Measurements from ENCODE around the gene UAP1. TPM values are rescaled to one million over a fixed set of nuclear protein-coding genes. Genes with fewer than 3 reads are reported as not detected.

The UAP1 gene
- total RNA-seq, 1 experiment from 2014 or later, result 479 TPM

GRCh38 chr1:162617513-162617912 is 56.0 kb downstream of the UAP1 start:
- ChIA-PET POLR2A (interaction anchor here (0.7 to 1.5 kb wide), 2 partner anchors 54 to 409 kb away, joined by 4 to 5 read pairs; no protein-coding TSS in a partner anchor), CTCF (interaction anchor here (0.6 to 4.9 kb wide), 9 partner anchors 9 to 183 kb away, joined by 3 to 54 read pairs (median 4); no protein-coding TSS in a partner anchor)
- peaks cover 2% of the 10 kb centered on the region for H3K4me1 Mint-ChIP-seq (ENCODE audit: insufficient read depth, unreplicated experiment)
- no peak for TF ChIP-seq CTCF (IDR thresholded peaks at IDR 0.05; ENCODE audit: unreplicated experiment)
- DNase-seq (ENCODE audit: unreplicated experiment), result no peak
- H3K27me3 Mint-ChIP-seq (ENCODE audit: insufficient read depth, unreplicated experiment), result no peaks in the 10 kb centered on the region
- H3K9me3 Mint-ChIP-seq (ENCODE audit: unreplicated experiment), result no peaks in the 10 kb centered on the region
- no TSS peak for BruUV-seq (replicated peaks)
- no peak overlapping the region for H3K27ac Mint-ChIP-seq (ENCODE audit: low read depth, unreplicated experiment)
- intact Hi-C loops (cut with micrococcal nuclease), result no loop called here
- peaks cover 12% of the 10 kb centered on the region for H3K36me3 Mint-ChIP-seq (ENCODE audit: insufficient read depth, unreplicated experiment)
- H3K4me3 Mint-ChIP-seq (ENCODE audit: unreplicated experiment), result no peak overlapping the region

- intact Hi-C loops (cut with micrococcal nuclease), result no loop called here
- H3K9me3 Mint-ChIP-seq (ENCODE audit: unreplicated experiment), result no peaks in the 10 kb centered on the region
- ChIA-PET CTCF (interaction anchor here (0.5 to 4.9 kb wide), 5 partner anchors 53 to 563 kb away, joined by 3 to 54 read pairs (median 4); no protein-coding TSS in a partner anchor), POLR2A (no interaction called here)
- no peaks in the 10 kb centered on the region for H3K4me1 Mint-ChIP-seq (ENCODE audit: insufficient read depth, unreplicated experiment)
- no peak overlapping the region for H3K27ac Mint-ChIP-seq (ENCODE audit: low read depth, unreplicated experiment)
- BruUV-seq (replicated peaks), result no TSS peak
- no peak overlapping the region for H3K4me3 Mint-ChIP-seq (ENCODE audit: unreplicated experiment)
- no peaks in the 10 kb centered on the region for H3K27me3 Mint-ChIP-seq (ENCODE audit: insufficient read depth, unreplicated experiment)
- no peak for TF ChIP-seq CTCF (IDR thresholded peaks at IDR 0.05; ENCODE audit: unreplicated experiment)
- H3K36me3 Mint-ChIP-seq (ENCODE audit: insufficient read depth, unreplicated experiment), result peaks cover 12% of the 10 kb centered on the region
- DNase-seq (ENCODE audit: unreplicated experiment), result no peak
Measured at GRCh38 chr1:162619076-162619475, 57.6 kb downstream of the UAP1 start.

- Mint-ChIP-seq H3K4me3 (ENCODE audit: unreplicated experiment) (no peak overlapping the region), H3K4me1 (ENCODE audit: insufficient read depth, unreplicated experiment) (peaks cover 3% of the 10 kb centered on the region), H3K9me3 (ENCODE audit: unreplicated experiment) (no peaks in the 10 kb centered on the region), H3K27me3 (ENCODE audit: insufficient read depth, unreplicated experiment) (no peaks in the 10 kb centered on the region), H3K36me3 (ENCODE audit: insufficient read depth, unreplicated experiment) (peaks cover 12% of the 10 kb centered on the region), H3K27ac (ENCODE audit: low read depth, unreplicated experiment) (no peak overlapping the region)
- CTCF ChIA-PET, result interaction anchor here (3.7 kb wide), 1 partner anchor 8 kb away, joined by 36 read pairs; no protein-coding TSS in a partner anchor
- POLR2A ChIA-PET, result no interaction called here
- no TSS peak for BruUV-seq (replicated peaks)
- TF ChIP-seq CTCF (IDR thresholded peaks at IDR 0.05; ENCODE audit: unreplicated experiment), result no peak
- intact Hi-C loops (cut with micrococcal nuclease), result no loop called here
- no peak for DNase-seq (ENCODE audit: unreplicated experiment)
Measured at GRCh38 chr1:162621256-162621655, 59.7 kb downstream of the UAP1 start.

- POLR2A ChIA-PET, result no interaction called here
- no TSS peak for BruUV-seq (replicated peaks)
- no peak for TF ChIP-seq CTCF (IDR thresholded peaks at IDR 0.05; ENCODE audit: unreplicated experiment)
- Mint-ChIP-seq H3K4me3 (ENCODE audit: unreplicated experiment) (no peak overlapping the region), H3K27ac (ENCODE audit: low read depth, unreplicated experiment) (peak overlapping the region; percentile 26), H3K36me3 (ENCODE audit: insufficient read depth, unreplicated experiment) (no peaks in the 10 kb centered on the region), H3K27me3 (ENCODE audit: insufficient read depth, unreplicated experiment) (no peaks in the 10 kb centered on the region), H3K4me1 (ENCODE audit: insufficient read depth, unreplicated experiment) (peaks cover 8% of the 10 kb centered on the region), H3K9me3 (ENCODE audit: unreplicated experiment) (no peaks in the 10 kb centered on the region)
- CTCF ChIA-PET, result interaction anchor here (0.6 to 5.0 kb wide), 6 partner anchors 8 to 589 kb away, joined by 3 to 30 read pairs (median 4); no protein-coding TSS in a partner anchor
- DNase-seq (ENCODE audit: unreplicated experiment), result no peak
- intact Hi-C loops (cut with micrococcal nuclease), result loop anchor here (5.0 kb wide), 1 partner anchor 568 kb away; no protein-coding TSS in a partner anchor
Measured at GRCh38 chr1:162625679-162626078, 64.2 kb downstream of the UAP1 start.
